ENCODE data around the gene MTMR3. TPM values are rescaled to one million over a fixed set of nuclear protein-coding genes. Genes with fewer than 3 reads are reported as not detected.
"Not testable (repeated sequence)": the region's sequence is repeated elsewhere in the genome, so short reads cannot be mapped to it uniquely, and the experiment has no call there.

MTMR3 gene
- total RNA-seq, 1 experiment from 2014 or later: 26.8 TPM

- H3K9me3 ChIP-seq (ENCODE audit: control insufficient read depth, insufficient read depth, low read depth, low read length); DNase-seq (ENCODE audit: low read depth, low spot score); intact Hi-C loops (cut with micrococcal nuclease; ENCODE audit: unreplicated experiment); in situ Hi-C loops (cut with HindIII; ENCODE audit: low pct_unique_long_range_greater_than_20kb, low sequenced_read_pairs); BruUV-seq (replicated peaks); H3K27ac ChIP-seq (ENCODE audit: low read length); H3K36me3 ChIP-seq (ENCODE audit: control insufficient read depth, insufficient read depth, low read length); H3K4me3 ChIP-seq (ENCODE audit: low read depth in 2 of 2, low read length in 2 of 2); ATAC-seq; H3K4me1 ChIP-seq (ENCODE audit: control insufficient read depth, insufficient read depth, low read length); H3K27me3 ChIP-seq (ENCODE audit: control insufficient read depth, insufficient read depth, low read length): not testable (repeated sequence)
- CTCF ChIA-PET: interaction anchor here (0.6 kb wide), 1 partner anchor 92 kb away, joined by 7 read pairs; no protein-coding TSS in a partner anchor
- POLR2A ChIA-PET: interaction anchor here (0.7 kb wide), 1 partner anchor 264 kb away, joined by 16 read pairs; no protein-coding TSS in a partner anchor
Observed at GRCh38 chr22:30059346-30060020, 176.5 kb downstream of the MTMR3 start.

- H3K27me3 ChIP-seq (ENCODE audit: control insufficient read depth, insufficient read depth, low read length): not testable (repeated sequence)
Observed at GRCh38 chr22:30061094-30061493, 178.1 kb downstream of the MTMR3 start.

GRCh38 chr22:30062259-30062658 lies 179.3 kb downstream of the MTMR3 start:
- intact Hi-C loops (cut with micrococcal nuclease; ENCODE audit: unreplicated experiment): no loop called here

More at GRCh38 chr22:30061094-30061493, 178.1 kb downstream of the MTMR3 start:
- H3K4me1 ChIP-seq (ENCODE audit: control insufficient read depth, insufficient read depth, low read length); CTCF ChIA-PET; ATAC-seq; H3K4me3 ChIP-seq (ENCODE audit: low read depth in 2 of 2, low read length in 2 of 2); POLR2A ChIA-PET; DNase-seq (ENCODE audit: low read depth, low spot score); H3K9me3 ChIP-seq (ENCODE audit: control insufficient read depth, insufficient read depth, low read depth, low read length); H3K27ac ChIP-seq (ENCODE audit: low read length); in situ Hi-C loops (cut with HindIII; ENCODE audit: low pct_unique_long_range_greater_than_20kb, low sequenced_read_pairs); H3K36me3 ChIP-seq (ENCODE audit: control insufficient read depth, insufficient read depth, low read length); BruUV-seq (replicated peaks); intact Hi-C loops (cut with micrococcal nuclease; ENCODE audit: unreplicated experiment): not testable (repeated sequence)

More at GRCh38 chr22:30062259-30062658, 179.3 kb downstream of the MTMR3 start:
- H3K4me1 ChIP-seq (ENCODE audit: control insufficient read depth, insufficient read depth, low read length): no peaks in the 10 kb centered on the region
- ATAC-seq (no peak), DNase-seq (ENCODE audit: low read depth, low spot score) (no peak)
- BruUV-seq (replicated peaks): no TSS peak
- in situ Hi-C loops (cut with HindIII; ENCODE audit: low pct_unique_long_range_greater_than_20kb, low sequenced_read_pairs): no loop called here
- no peak for TF ChIP-seq REST (IDR thresholded peaks at IDR 0.05; ENCODE audit: insufficient read depth in 1 of 2, low read depth in 2 of 2, low read length in 1 of 2)
- no peak for TF ChIP-seq POLR2AphosphoS5 (IDR thresholded peaks at IDR 0.05; ENCODE audit: low read depth, low read length)
- TF ChIP-seq CTCF (IDR thresholded peaks at IDR 0.05): no peak
- no peak for TF ChIP-seq SIN3A (IDR thresholded peaks at IDR 0.05; ENCODE audit: borderline replicate concordance, insufficient read depth, low read depth, low read length)
- no peak for TF ChIP-seq TCF7L2 (IDR thresholded peaks at IDR 0.05; ENCODE audit: low read depth, low read length)
- H3K9me3 ChIP-seq (ENCODE audit: control insufficient read depth, insufficient read depth, low read depth, low read length): peaks cover 7% of the 10 kb centered on the region; the same call in 1 of the 2 replicates
- CTCF ChIA-PET: no interaction called here
- no peaks in the 10 kb centered on the region for H3K27me3 ChIP-seq (ENCODE audit: control insufficient read depth, insufficient read depth, low read length)
- POLR2A ChIA-PET: no interaction called here
- no peak overlapping the region for H3K27ac ChIP-seq (ENCODE audit: low read length)
- no peak overlapping the region for H3K4me3 ChIP-seq (ENCODE audit: low read depth in 2 of 2, low read length in 2 of 2)
- H3K36me3 ChIP-seq (ENCODE audit: control insufficient read depth, insufficient read depth, low read length): no peaks in the 10 kb centered on the region

Data from Panc1 (cell line).